ENCODE data around the gene LSM14B. TPM values are rescaled to one million over a fixed set of nuclear protein-coding genes. Genes with fewer than 3 reads are reported as not detected.
A peak's percentile ranks its signal among the peaks of the same experiment; 100 is the strongest.

Gene LSM14B
- 61.5 and 67.2 TPM in 2 replicates for total RNA-seq (2021)
- Bru-seq, nascent RNA: percentile 74 among the genes with signal in this experiment
- percentile 84 among the genes with signal in this experiment for BruChase-seq, experiment 1, labeled RNA remaining after a 2-hour chase
- BruChase-seq, experiment 2, labeled RNA remaining after a 6-hour chase: percentile 91 among the genes with signal in this experiment
- long read RNA-seq, partial matches to known transcripts: 0 of 9 reads
- long read RNA-seq, other reads (novel, unspliced or antisense): 8 of 9 reads

DNA sequence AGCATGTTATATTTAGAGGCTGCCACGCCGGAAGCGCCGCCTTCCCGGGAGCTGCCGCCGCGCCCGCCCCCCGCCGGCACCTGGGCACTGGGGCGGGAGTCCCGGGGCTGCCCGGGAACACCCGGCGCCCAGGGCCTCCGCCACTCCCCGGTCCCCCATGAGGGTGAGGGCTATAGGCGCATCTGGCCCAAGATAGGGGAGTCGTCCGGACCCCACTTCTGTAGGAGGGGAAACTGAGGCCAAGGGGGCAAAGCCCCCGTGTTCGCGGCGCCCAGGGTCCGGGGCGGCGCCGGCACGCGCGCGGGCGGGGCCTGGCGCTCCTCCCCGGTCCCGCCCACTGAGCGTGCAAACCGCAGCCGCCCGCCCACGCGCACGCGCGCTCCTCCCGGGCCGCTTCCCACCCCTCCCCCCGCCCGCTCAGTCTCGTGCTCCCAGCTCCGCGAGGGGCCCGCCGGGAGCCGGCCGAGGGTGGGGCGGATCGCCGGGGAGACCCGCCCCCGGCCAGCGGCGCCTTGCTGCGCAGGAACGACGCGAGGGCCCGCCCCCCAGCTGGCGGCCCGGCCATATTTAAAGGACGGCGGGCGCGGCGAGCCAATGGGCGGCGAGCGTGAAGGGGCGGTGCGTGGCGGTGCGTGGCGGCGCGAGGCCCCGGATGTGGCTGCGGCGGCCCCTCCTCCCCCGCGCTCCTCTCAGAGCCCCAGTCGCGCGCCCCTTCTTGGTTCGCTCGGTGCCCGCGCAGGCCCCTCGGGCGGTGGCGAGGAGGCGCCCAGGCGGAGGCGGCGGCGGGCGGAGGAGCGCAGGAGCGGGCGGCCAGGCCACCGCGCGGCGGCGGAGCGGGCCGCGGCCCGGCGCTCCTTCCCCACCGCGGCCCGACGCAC is at the start of gene LSM14B:
Gene LSM14B, plus strand, starts transcription at position 700 of the 878 bp plus-strand sequence. CDS start 192 bp downstream, outside the sequence.
- H2AFZ ChIP-seq: peak within 1 kb of the TSS; percentile 99
- 0 out of 2 replicates have a peak, but pooled peaks cover 12% of the 10 kb centered on the region for H3K36me3 ChIP-seq (ENCODE audit: low read depth)
- ChIA-PET POLR2A (ENCODE audit: unreplicated experiment) (interaction anchor here (0.6 to 0.8 kb wide), 5 partner anchors 21 to 713 kb away, joined by 3 to 7 read pairs (median 4); partner anchors contain the start of genes PSMA7 and SS18L1), CTCF (interaction anchor here (0.6 to 0.7 kb wide), 2 partner anchors 672 to 751 kb away, joined by 5 to 6 read pairs; no protein-coding TSS in a partner anchor)
- peaks cover 29% of the 10 kb centered on the region for H3K27me3 ChIP-seq (ENCODE audit: insufficient read depth, low read depth)
- peak within 1 kb of the TSS; percentile 87 for H3K4me2 ChIP-seq
- peaks cover 25% of the 10 kb centered on the region for H4K20me1 ChIP-seq (ENCODE audit: insufficient read depth)
- DNase-seq: peak; percentile 86 to 99
- intact Hi-C loops (cut with micrococcal nuclease; ENCODE audit: unreplicated experiment): loop anchor here (1.0 to 5.0 kb wide), 4 partner anchors 21 to 110 kb away; partner anchors contain the start of genes PSMA7 and SS18L1
- H3F3A ChIP-seq (ENCODE audit: insufficient read depth, low read depth): peaks cover 17% of the 10 kb centered on the region
- H3K9me3 ChIP-seq (ENCODE audit: insufficient read depth, low read depth): no peaks in the 10 kb centered on the region
- H3K27ac ChIP-seq: peak within 1 kb of the TSS; percentile 95
- peaks cover 15% of the 10 kb centered on the region for H3K4me1 ChIP-seq (replicated peaks; ENCODE audit: insufficient read depth)
- no TSS peak for BruUV-seq (replicated peaks)
- no peaks in the 10 kb centered on the region for H3K9me2 ChIP-seq (ENCODE audit: insufficient read depth)
- peaks cover 26% of the 10 kb centered on the region for H3K79me2 ChIP-seq (ENCODE audit: low read depth)
- TF ChIP-seq, protein P1, sequence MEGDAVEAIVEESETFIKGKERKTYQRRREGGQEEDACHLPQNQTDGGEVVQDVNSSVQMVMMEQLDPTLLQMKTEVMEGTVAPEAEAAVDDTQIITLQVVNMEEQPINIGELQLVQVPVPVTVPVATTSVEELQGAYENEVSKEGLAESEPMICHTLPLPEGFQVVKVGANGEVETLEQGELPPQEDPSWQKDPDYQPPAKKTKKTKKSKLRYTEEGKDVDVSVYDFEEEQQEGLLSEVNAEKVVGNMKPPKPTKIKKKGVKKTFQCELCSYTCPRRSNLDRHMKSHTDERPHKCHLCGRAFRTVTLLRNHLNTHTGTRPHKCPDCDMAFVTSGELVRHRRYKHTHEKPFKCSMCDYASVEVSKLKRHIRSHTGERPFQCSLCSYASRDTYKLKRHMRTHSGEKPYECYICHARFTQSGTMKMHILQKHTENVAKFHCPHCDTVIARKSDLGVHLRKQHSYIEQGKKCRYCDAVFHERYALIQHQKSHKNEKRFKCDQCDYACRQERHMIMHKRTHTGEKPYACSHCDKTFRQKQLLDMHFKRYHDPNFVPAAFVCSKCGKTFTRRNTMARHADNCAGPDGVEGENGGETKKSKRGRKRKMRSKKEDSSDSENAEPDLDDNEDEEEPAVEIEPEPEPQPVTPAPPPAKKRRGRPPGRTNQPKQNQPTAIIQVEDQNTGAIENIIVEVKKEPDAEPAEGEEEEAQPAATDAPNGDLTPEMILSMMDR (conservative IDR thresholded peaks at IDR 0.05): no peak
- no peak for TF ChIP-seq EZH2 (IDR thresholded peaks at IDR 0.05; ENCODE audit: low read depth)
- peak within 1 kb of the TSS; percentile 80 for H3K4me3 ChIP-seq

- POLR2A ChIA-PET (ENCODE audit: unreplicated experiment): no interaction called here
- no peak overlapping the region for H3K27ac ChIP-seq
Measured at GRCh38 chr20:62073323-62073722, 49.0 kb upstream of the LSM14B start.

GRCh38 chr20:62079166-62079565 is 43.1 kb upstream of the LSM14B start:
- Histone ChIP-seq H3K4me3 (no peak overlapping the region), H3K9me2 (ENCODE audit: insufficient read depth) (no peaks in the 10 kb centered on the region), H2AFZ (no peak overlapping the region), H3K9me3 (ENCODE audit: insufficient read depth, low read depth) (peaks cover 35% of the 10 kb centered on the region), H3K79me2 (ENCODE audit: low read depth) (no peaks in the 10 kb centered on the region), H3K27me3 (ENCODE audit: insufficient read depth, low read depth) (peaks cover 61% of the 10 kb centered on the region), H3F3A (ENCODE audit: insufficient read depth, low read depth) (peaks cover 3% of the 10 kb centered on the region; the same call in 1 of the 2 replicates), H4K20me1 (ENCODE audit: insufficient read depth) (no peaks in the 10 kb centered on the region), H3K4me2 (no peak overlapping the region), H3K36me3 (ENCODE audit: low read depth) (no peaks in the 10 kb centered on the region), H3K4me1 (replicated peaks; ENCODE audit: insufficient read depth) (no peaks in the 10 kb centered on the region), H3K27ac (no peak overlapping the region)
- CTCF ChIA-PET: no interaction called here
- no peak for DNase-seq
- BruUV-seq (replicated peaks): no TSS peak
- POLR2A ChIA-PET (ENCODE audit: unreplicated experiment): no interaction called here
- intact Hi-C loops (cut with micrococcal nuclease; ENCODE audit: unreplicated experiment): no loop called here
- TF ChIP-seq, protein P1 (conservative IDR thresholded peaks at IDR 0.05): no peak
- no peak for TF ChIP-seq EZH2 (IDR thresholded peaks at IDR 0.05; ENCODE audit: low read depth)

More at GRCh38 chr20:62073323-62073722, 49.0 kb upstream of the LSM14B start:
- no peak overlapping the region for H3K4me3 ChIP-seq
- peaks cover 46% of the 10 kb centered on the region for H3K9me3 ChIP-seq (ENCODE audit: insufficient read depth, low read depth)
- H4K20me1 ChIP-seq (ENCODE audit: insufficient read depth): no peaks in the 10 kb centered on the region
- H3K79me2 ChIP-seq (ENCODE audit: low read depth): no peaks in the 10 kb centered on the region
- intact Hi-C loops (cut with micrococcal nuclease; ENCODE audit: unreplicated experiment): no loop called here
- no peak overlapping the region for H3K4me2 ChIP-seq
- H3K9me2 ChIP-seq (ENCODE audit: insufficient read depth): no peaks in the 10 kb centered on the region
- H3F3A ChIP-seq (ENCODE audit: insufficient read depth, low read depth): peaks cover 3% of the 10 kb centered on the region; the same call in 1 of the 2 replicates
- DNase-seq: no peak
- H3K27me3 ChIP-seq (ENCODE audit: insufficient read depth, low read depth): peaks cover 35% of the 10 kb centered on the region
- no peak overlapping the region for H2AFZ ChIP-seq
- CTCF ChIA-PET: no interaction called here
- BruUV-seq (replicated peaks): no TSS peak
- H3K36me3 ChIP-seq (ENCODE audit: low read depth): no peaks in the 10 kb centered on the region
- H3K4me1 ChIP-seq (replicated peaks; ENCODE audit: insufficient read depth): no peaks in the 10 kb centered on the region
- TF ChIP-seq EZH2 (IDR thresholded peaks at IDR 0.05; ENCODE audit: low read depth): no peak
- TF ChIP-seq, protein P1 (conservative IDR thresholded peaks at IDR 0.05): no peak
